Peyer's patch (tissue), 4 donors: Measurements from ENCODE around the gene WSB1. TPM values are rescaled to one million over a fixed set of nuclear protein-coding genes. Genes with fewer than 3 reads are reported as not detected.

ENCODE experiments used
- DNase-seq, 3 donors: peaks; one replicate each; pipeline ENCODE4 v3.0.0-alpha.2; 2017 to 2019
- H3K27ac ChIP-seq, 4 donors: fragments of 200-600 bp; sonication (generic); one replicate each; pipeline ENCODE4 v1.5.1; 2016 to 2019
- H3K27me3 ChIP-seq, 2 donors: fragments of 200-600 bp; sonication (generic); one replicate each; pipeline ENCODE4 v1.5.1; 2019
- H3K36me3 ChIP-seq, 3 donors: fragments of 200-600 bp; sonication (generic); one replicate each; pipeline ENCODE4 v1.5.1; 2016 to 2019
- H3K4me1 ChIP-seq, 4 donors: fragments of 200-600 bp; sonication (generic); one replicate each; pipeline ENCODE4 v1.5.1; 2016 to 2019
- H3K4me3 ChIP-seq, 4 donors: fragments of 200-600 bp; sonication (generic); 1 replicate in 3 of 4; 2 replicates in 1 of 4; pipeline ENCODE4 v1.5.1; 2016 to 2019; ENCODE audit warnings: mild to moderate bottlenecking in 1 of 4
- H3K9me3 ChIP-seq, 4 donors: fragments of 200-600 bp; sonication (generic); one replicate each; pipeline ENCODE4 v1.5.1; 2016 to 2019; ENCODE audit warnings: mild to moderate bottlenecking in 1 of 4
- POLR2A ChIP-seq, 2 donors: fragments of 450-650 bp; IDR thresholded peaks; one replicate each; pipeline ENCODE4 v1.5.1; 2017; ENCODE audit warnings: antibody characterized with exemption in 2 of 2, mild to moderate bottlenecking in 2 of 2, moderate library complexity in 2 of 2
- total RNA-seq, 4 donors: library from RNA; depleted of rRNA; stranded (reverse); fragments of >200 nt; gene quantifications; one replicate each; pipeline ENCODE4 v1.1.0, GENCODE V29; 2016
- TF ChIP-seq, protein P1 (sequence below), 6 experiments: fragments of 450-650 bp in 4 of 6; fragments of 200-600 bp in 2 of 6; sonication (generic) in 1 of 6; IDR thresholded peaks; one replicate each; pipeline ENCODE4 v1.5.1; 2017 to 2019; ENCODE audit warnings: antibody characterized with exemption in 6 of 6, mild to moderate bottlenecking in 3 of 6, moderate library complexity in 1 of 6

Gene WSB1
- total RNA-seq, 4 donors from 2014 or later = 61.5 to 208 (median 112) TPM

DNA sequence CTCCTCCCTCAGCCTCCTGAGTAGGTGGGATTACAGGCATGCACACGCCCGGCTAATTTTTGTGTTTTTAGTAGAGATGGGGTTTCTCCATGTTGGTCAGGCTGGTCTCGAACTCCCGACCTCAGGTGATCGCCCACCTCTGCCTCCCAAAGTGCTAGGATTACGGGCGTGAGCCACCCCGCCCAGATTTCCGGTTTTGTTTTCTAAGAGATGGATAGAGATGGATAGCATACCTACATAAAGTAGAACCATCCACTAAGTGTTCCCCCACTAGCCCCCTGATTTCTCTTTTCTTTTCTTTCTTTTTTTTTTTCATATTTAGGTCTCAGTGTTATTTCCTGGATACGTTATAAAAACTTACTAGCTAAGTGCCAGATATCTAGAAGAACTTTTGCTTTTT, 2.0 kb downstream of the WSB1 start:
- H3K4me1 ChIP-seq = peaks cover 0 to 46% (median 14%) of the 10 kb centered on the region in 4 donors
- peak overlapping the region; percentile 69 to 89 (median 88) for H3K4me3 ChIP-seq
- H3K36me3 ChIP-seq = no peaks in the 10 kb centered on the region
- H3K27me3 ChIP-seq = no peaks in the 10 kb centered on the region
- no peak for DNase-seq
- TF ChIP-seq, protein P1, sequence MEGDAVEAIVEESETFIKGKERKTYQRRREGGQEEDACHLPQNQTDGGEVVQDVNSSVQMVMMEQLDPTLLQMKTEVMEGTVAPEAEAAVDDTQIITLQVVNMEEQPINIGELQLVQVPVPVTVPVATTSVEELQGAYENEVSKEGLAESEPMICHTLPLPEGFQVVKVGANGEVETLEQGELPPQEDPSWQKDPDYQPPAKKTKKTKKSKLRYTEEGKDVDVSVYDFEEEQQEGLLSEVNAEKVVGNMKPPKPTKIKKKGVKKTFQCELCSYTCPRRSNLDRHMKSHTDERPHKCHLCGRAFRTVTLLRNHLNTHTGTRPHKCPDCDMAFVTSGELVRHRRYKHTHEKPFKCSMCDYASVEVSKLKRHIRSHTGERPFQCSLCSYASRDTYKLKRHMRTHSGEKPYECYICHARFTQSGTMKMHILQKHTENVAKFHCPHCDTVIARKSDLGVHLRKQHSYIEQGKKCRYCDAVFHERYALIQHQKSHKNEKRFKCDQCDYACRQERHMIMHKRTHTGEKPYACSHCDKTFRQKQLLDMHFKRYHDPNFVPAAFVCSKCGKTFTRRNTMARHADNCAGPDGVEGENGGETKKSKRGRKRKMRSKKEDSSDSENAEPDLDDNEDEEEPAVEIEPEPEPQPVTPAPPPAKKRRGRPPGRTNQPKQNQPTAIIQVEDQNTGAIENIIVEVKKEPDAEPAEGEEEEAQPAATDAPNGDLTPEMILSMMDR (IDR thresholded peaks at IDR 0.05) = no peak
- no peak for TF ChIP-seq POLR2A (IDR thresholded peaks at IDR 0.05)
- no peaks in the 10 kb centered on the region for H3K9me3 ChIP-seq
- H3K27ac ChIP-seq = peak overlapping the region; percentile 94 to 99 (median 98)

DNA sequence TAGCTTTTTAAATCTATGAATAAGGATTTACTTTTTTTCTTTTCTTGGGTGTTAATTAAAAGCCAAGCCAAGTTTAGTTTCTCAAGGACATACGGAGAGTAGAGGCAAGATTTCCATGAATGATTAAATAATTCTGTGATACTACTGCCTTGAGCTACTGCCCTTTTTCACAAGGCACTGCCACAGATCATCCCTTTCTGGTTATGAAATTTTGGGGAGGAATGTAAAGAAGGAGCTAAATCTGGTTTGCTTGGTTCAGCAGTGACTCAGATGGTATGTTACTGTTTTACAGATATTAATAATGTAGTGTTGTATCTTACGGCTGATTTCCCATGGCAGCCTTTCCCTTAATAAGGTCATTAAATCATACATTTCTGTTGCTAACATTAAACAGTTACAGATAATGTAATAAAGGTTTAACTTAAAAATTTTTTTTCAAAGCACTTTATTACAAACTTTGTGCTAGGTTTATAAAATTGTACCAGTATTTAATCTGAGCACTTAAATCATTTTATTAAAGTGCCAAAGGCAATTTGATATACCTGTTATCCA, 2.6 kb downstream of the WSB1 start:
- Histone ChIP-seq H3K27me3 (no peaks in the 10 kb centered on the region), H3K4me1 (peaks cover 0 to 50% (median 14%) of the 10 kb centered on the region in 4 donors), H3K4me3 (peak overlapping the region in 3 of 4 donors; percentile 69 to 89 (median 87)), H3K9me3 (no peaks in the 10 kb centered on the region), H3K27ac (peak overlapping the region in 3 of 4 donors; percentile 94 to 99 (median 99)), H3K36me3 (no peaks in the 10 kb centered on the region)
- no peak for DNase-seq
- TF ChIP-seq POLR2A (IDR thresholded peaks at IDR 0.05) = no peak
- TF ChIP-seq, protein P1 (IDR thresholded peaks at IDR 0.05) = no peak

DNA sequence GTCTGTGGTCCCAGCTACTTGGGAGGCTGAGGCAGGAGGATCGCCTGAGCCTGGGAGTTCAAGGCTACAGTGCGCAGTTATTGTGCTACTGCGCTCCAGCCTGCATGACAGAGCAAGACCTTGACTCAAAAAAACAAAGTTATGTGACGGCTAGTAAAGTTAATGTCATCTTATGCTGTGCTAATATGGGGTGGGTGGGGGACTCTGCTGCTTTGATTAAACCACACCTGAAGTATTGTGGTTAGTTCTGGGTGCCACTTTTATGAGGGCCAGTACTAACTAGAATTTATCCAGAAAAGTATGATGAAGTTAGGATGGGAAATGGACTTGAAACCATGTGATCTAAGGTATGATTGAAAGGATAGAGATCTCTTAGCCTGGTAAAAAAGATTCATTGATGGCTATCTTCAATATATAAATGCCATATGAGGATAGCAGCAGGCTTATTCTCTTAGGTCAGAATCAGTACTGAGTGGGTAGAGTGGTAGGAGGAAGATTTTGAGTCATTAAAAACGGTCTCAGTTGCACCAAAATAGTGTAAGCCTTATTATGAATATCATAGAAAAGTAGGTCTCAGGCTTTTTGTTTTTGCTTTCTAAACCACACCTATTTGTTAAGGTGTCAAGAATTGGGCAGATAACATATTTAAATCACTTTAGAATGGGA, 5.6 kb downstream of the WSB1 start:
- no peaks in the 10 kb centered on the region for H3K9me3 ChIP-seq
- DNase-seq = no peak
- TF ChIP-seq, protein P1 (IDR thresholded peaks at IDR 0.05) = no peak
- TF ChIP-seq POLR2A (IDR thresholded peaks at IDR 0.05) = no peak
- H3K4me3 ChIP-seq = no peak overlapping the region
- peaks cover 0 to 21% (median 0%) of the 10 kb centered on the region in 3 donors for H3K36me3 ChIP-seq
- H3K27ac ChIP-seq = peak overlapping the region in 1 of 4 donors; percentile 13
- H3K27me3 ChIP-seq = no peaks in the 10 kb centered on the region
- peaks cover 0 to 44% (median 13%) of the 10 kb centered on the region in 4 donors for H3K4me1 ChIP-seq

DNA sequence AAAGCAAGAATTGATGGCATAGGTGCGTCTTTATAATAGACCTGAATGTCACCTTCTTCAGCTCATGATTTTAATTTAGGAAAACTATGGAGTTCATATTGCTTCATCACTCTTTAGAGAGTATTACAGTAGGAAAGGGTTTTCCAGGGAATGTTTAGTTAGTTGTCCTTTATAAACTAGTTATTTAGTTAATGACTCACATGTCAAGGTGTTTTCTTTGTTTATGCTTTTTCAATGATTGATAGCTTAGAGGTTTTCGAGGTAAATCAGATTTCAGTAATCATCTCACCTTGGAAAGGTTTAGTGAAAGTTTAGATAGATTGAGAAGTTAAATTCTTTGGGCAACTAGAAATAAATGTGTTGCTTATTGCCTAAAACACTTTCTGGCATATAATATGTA, 9.8 kb downstream of the WSB1 start:
- Histone ChIP-seq H3K27me3 (no peaks in the 10 kb centered on the region), H3K27ac (no peak overlapping the region), H3K36me3 (peaks cover 0 to 60% (median 0%) of the 10 kb centered on the region in 3 donors), H3K9me3 (no peaks in the 10 kb centered on the region), H3K4me1 (peaks cover 0 to 32% (median 4%) of the 10 kb centered on the region in 4 donors), H3K4me3 (no peak overlapping the region)
- no peak for TF ChIP-seq POLR2A (IDR thresholded peaks at IDR 0.05)
- no peak for DNase-seq

DNA sequence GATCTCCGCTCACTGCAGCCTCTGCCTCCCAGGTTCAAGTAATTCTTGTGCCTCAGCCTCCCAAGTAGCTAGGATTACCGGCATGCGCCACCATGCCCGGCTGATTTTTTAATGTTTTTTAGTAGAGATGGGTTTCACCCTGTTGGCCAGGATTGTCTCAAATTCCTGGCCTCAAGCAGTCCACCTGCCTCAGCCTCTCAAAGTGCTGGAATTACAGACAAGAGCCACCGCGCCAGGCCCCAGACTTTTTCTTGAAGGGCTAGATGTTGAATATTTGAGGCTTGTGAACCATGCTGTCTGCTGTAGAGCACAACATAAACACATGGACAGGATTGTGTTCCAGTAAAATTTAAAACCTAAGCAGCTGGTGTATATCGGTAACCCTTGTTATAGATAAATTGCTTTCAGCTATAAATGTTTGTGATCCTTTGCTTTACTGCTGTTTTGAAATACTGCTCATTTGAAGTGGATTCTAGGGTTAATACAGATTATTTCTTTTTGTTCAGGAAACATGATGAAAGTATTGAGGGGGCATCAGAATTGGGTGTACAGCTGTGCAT, 12.4 kb downstream of the WSB1 start:
- no peak for TF ChIP-seq POLR2A (IDR thresholded peaks at IDR 0.05)
- TF ChIP-seq, protein P1 (IDR thresholded peaks at IDR 0.05) = no peak
- Histone ChIP-seq H3K9me3 (no peaks in the 10 kb centered on the region), H3K36me3 (peaks cover 0 to 86% (median 4%) of the 10 kb centered on the region in 3 donors), H3K27me3 (no peaks in the 10 kb centered on the region), H3K4me3 (no peak overlapping the region), H3K27ac (no peak overlapping the region), H3K4me1 (peaks cover 0 to 8% (median 0%) of the 10 kb centered on the region in 4 donors)
- no peak for DNase-seq

DNA sequence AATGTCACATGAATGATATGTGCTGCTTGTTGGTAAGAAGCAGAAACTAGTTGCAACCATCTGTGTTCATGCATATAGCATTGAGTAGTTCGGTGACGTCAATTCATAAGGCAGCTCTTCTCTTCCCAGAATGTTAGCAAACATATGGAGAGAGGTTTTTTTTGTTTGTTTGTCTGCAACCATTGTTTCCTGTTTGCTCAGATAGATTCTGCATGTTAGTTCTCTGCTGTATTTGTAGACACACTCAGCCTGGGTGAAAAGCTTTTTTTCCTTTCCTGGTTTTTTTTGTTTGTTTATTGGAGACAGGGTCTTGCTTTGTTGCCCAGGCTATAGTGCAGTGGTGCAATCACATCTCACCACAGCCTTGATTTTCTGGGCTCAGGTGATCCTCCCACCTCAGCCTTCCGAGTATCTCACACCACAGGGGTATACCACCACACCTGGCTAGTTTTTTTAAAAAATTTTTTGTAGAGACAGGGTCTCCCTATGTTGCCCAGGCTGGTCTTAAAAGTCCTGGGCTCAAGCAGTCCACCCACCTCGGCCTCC, 16.7 kb downstream of the WSB1 start:
- Histone ChIP-seq H3K27me3 (no peaks in the 10 kb centered on the region), H3K9me3 (no peaks in the 10 kb centered on the region), H3K4me1 (peaks cover 0 to 13% (median 0%) of the 10 kb centered on the region in 4 donors), H3K4me3 (no peak overlapping the region), H3K27ac (no peak overlapping the region), H3K36me3 (peaks cover 0 to 96% (median 4%) of the 10 kb centered on the region in 3 donors)
- TF ChIP-seq, protein P1 (IDR thresholded peaks at IDR 0.05) = no peak
- TF ChIP-seq POLR2A (IDR thresholded peaks at IDR 0.05) = no peak
- DNase-seq = no peak
